Midbrain (tissue), 1 donor: ENCODE data around the gene CHMP4A.

Experiments used
- DNase-seq: peaks from one replicate; lab custom pipeline; 2025; lab: John Stamatoyannopoulos, UW

The CHMP4A gene

DNA sequence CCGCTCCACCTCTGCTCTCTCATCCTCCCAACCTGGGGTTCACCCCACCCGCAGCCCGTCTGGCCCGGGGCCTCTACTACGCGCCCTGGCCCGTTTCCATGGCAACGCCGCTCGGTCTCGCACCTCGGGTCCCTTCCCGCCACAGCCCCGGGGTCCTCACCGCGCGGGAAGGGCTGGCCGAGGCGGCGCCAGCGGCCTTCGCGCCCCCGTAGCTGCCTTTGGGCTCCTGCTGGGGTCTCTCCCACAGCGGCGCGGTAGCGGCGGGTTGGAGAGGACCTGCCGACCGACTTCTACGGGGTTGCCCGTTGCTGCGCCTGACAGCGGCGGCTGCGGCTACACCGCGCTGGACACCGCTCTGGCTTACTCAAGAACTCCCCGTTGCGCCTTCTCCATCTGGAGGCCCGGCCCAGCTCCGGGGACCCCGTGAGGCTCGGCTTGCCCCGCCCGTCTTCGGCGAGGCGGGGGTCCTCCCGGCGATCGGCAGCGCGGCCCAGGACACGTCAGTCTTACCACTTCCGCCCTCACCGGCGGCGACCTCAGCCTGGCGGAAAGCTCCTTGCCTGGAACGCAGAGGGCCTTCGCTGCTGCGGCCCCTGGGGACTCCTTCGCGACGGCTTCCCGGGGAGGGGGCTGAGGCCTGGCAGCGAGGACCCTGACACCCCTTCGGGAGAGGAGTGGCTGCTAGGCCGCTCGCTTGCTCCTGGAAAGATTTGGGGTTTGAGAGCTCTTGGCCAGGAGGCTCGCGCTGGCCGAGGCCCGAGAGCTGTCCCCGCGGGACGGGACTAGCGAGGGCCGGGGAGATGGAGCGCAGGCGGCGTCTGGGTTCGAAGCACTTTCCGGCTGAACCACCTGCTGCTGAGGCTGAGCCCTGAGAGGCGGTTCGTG, 17.9 kb downstream of the CHMP4A start, which contains the start of gene TM9SF1:
TSS of gene TM9SF1 (minus strand) at position 256 of the 885 bp plus-strand sequence. CDS start 422 bp downstream, outside the sequence.
- DNase-seq: peak; percentile 83

DNA sequence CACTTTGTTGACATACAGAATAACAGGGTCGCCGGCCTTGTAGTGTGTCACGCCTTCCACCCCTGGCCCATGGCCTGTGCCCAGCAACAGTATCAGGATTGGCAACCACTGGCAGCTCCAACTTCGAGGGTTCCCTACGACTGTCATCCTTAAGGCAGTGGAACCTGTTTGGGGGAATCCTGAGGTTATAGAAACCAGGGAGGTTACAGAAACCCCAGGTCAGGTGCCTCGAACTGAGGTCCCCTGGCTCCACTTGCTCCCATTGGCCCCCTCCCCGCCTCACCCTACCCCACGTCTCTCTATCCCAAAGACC, 18.5 kb downstream of the CHMP4A start:
- DNase-seq: no peak

DNA sequence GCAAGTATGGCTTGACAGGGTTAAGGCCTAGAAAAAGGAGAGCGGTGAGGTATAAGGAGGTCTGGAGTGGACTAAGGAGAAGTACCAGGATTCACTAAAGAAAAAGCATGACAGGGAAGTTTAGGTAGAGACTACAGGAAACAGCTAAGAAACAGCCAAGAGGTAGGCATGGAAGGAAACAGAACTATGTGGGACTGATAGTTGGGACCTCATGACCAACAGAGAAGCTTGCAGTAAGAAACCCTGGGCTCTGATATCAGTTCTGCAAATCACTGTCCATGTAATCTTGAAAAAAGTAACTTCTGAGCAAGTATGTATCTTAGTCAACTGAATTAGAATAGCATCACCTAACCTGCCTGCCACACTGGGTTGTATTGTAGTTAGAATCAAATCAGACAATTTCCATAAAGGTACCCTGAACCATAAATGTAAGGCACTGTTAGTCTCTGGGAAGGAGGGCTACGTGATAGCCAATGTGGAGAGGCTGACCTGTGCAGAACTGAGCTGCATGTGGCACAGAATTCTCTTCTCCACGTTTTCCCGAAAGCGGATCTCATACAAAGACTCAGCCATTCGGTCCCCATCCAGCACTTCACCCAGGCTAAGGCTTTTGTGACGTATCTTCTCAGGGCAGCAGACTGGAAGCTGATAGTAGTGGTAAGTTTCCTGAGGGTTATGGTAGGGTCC, 19.0 kb downstream of the CHMP4A start:
- no peak for DNase-seq

DNA sequence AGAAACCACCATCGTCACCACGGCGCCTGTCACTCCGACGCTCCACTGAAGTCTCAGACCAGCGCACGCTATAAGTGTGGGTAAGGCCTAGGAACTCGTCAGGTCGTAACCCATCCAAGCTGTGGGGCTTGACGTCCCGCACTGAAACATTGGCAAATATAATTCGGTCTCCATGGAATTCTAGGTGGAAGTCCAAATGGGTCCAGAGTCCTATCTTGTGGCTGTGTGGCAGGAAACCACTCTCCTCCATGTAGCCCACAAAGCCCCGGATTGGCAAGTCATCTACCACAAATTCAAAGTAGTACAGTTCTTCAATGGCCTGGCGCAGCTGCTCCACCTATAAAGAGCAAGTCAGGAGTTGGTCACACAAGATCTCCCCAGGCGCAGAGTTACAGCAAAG, 20.4 kb downstream of the CHMP4A start:
- DNase-seq: no peak

DNA sequence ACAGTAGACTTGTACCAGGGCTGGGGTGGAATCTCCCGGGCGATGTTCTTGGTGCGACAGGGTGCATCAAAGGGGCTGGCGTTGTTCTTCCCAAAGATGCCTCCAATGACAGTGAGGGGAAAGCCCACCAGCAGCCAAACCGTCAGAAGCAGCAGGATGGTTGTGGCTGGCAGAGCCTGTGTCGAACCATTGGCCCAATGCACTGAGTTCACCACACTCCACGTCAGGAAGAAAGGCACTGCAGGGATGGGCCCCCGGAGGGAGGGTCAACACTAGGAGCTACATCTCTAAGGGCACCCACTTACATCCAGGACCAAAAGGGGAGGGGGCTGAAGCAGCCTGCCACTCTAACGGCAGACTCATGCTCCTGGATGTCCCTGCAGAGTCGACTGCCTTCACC, 22.9 kb downstream of the CHMP4A start:
- DNase-seq: no peak

DNA sequence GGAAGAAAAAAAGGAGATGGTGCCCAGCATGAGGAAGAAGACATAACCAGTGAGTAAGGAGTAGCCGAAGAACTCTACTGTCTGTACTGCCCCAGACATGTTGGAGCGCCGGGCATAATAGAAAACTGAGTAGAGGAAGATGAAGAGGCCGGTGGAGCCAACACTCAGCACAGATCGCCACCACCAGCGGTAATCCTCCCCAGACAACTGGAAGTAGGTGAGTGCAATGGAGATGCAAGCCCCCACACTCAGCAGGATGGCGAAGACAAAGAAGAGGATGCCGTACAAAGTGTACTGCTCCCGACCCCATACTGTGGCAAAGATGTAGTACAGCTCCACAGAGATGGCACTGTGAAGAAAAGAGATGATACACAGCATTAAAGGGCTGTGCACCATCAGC, 23.8 kb downstream of the CHMP4A start:
- DNase-seq: no peak

DNA sequence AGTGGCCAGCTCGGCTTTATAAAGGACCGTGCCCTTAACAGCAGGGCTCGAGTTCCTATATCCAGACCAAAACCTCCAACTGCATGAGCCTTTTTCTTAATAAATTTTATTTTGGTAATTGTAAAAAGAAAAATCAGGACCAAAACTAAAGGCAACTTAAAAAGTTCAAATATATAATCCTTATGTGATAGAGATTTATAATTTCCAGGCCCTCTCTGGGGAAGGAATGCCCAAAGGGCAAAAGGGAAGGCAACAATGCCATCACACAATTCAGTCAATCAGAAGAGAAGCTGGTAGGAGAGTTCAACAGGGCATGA, 24.3 kb downstream of the CHMP4A start:
- DNase-seq: no peak

DNA sequence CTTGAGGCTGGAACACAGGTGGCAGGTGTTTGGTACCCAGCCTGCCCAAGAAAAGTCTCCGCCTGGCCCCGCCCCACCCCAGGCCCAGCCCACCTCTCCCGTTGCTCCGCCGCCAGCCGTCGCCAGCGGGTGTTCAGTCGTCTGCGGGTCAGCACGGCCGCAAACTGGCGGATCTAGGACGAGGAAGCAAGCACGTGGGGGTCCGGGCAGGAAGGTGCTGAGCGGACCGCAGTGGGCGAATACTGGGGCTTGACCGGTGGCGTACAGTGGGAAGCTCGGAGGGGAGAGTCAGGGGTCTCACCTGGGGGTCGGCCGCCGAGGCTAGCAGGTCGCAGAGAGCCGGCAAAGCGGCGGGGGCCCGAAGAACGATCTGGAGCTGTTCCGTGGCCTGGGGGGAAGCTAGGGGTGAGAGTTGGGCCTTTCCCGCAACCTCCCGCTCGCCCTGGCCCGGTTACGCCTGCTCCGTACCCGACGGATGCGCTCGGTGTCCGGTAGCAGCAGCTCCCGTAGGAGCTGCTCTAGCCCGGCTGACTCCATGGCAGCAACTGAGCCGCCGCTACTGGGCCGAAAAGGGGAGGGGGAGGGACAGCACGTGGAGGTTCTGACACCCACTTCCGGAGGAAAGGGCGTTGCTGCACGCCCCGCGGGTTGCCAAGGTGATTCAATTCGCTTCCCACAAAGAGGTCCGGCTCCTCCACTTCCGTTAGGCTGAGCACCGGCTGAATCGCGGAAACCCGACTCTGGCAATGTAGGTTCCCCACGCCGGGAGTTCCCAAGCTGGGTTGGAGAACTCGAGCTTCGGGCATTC, 24.8 kb downstream of the CHMP4A start, which contains the start of gene IPO4:
TSS of gene IPO4 (minus strand) at position 566 of the 808 bp plus-strand sequence. CDS start at position 537, 29 bp downstream.
- peak; percentile 98 for DNase-seq

DNA sequence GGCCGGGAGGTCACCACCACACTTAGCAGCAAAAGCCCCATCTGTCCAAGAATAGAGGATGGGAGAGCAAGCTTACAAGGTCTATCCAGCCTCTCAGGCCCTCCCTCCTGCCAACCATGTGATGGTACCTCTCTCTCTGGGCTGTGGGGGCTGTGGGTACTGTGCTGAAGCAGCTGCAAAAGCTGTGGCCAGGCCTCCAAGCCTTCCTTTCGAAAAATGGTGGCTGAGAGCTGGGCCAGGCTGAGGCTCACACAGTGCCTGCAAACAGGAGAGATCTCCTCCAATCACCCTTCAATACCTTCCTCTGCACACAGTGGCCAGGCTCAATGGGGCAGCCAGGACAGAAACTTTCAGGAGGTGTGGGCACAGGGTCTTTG, 25.8 kb downstream of the CHMP4A start:
- no peak for DNase-seq

DNA sequence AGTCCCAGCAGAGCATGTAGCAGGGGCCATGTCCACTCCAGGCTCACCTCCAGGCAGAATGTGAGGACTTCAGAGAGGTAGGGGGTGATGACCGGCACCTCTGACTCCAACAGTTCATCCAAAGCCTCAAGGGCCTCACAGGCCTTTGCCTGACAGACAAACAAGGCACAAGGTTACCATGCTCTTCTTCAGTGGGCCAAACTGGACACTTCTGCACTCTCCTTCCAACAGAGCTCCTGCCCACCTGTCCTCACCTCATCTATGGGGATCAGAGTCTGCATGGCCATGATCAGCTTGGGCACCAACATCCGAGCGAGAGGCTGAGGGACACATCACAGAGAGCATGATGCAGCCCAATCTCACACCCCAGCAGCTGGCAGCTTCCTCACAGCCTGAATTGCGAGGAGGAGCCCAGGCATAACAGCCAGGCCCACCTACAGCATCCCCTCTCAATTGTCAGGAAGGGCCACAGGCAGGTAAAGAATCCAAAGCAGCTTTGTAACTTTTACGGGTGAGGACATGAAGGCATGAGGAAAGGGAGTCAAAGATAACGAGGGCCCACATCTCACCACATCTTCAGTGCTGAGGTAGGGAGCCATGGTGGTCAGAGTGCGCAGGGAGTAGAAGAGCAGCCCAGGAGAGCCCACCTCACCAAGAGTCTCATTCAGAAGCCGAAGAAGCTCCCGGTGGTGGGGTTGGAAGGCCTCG, 26.3 kb downstream of the CHMP4A start:
- DNase-seq: no peak

DNA sequence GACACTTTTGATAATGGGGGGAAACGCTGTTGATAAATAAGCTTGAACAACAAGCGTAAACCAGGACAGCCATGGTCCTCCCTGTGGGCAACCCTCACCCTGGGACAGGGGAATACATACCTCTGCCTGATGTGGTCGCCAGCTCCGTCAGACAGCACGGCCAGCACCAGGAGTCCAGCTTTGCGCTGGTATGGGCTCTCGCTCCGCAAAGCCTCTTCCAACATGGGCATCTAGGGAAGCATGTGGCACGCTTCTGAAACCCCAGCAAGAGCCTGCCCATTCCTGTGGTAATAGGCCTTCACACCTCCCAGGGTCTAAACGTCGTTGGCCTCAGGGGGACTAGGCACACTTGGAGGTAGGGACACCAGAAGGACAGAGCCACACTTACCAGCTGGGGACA, 27.5 kb downstream of the CHMP4A start:
- no peak for DNase-seq

DNA sequence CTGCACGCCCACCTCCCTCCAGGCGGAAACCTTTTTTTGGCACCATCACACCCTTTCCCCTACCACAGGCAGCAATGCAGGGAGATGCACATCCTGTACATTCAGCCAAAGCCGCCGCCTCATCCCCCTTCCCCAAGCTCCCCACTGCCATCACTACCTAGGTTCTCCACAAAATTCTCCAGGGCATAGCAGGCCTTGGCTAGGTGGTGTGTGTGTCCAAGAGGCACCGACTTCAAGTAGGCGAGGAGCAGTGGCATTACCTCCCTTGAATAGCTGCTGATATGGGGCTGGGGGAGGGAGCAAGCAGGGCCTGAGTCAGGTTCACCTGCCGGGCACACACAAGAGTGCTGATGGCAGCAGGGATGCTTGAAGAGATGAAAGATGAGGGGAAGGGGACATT, 28.3 kb downstream of the CHMP4A start:
- DNase-seq: no peak

DNA sequence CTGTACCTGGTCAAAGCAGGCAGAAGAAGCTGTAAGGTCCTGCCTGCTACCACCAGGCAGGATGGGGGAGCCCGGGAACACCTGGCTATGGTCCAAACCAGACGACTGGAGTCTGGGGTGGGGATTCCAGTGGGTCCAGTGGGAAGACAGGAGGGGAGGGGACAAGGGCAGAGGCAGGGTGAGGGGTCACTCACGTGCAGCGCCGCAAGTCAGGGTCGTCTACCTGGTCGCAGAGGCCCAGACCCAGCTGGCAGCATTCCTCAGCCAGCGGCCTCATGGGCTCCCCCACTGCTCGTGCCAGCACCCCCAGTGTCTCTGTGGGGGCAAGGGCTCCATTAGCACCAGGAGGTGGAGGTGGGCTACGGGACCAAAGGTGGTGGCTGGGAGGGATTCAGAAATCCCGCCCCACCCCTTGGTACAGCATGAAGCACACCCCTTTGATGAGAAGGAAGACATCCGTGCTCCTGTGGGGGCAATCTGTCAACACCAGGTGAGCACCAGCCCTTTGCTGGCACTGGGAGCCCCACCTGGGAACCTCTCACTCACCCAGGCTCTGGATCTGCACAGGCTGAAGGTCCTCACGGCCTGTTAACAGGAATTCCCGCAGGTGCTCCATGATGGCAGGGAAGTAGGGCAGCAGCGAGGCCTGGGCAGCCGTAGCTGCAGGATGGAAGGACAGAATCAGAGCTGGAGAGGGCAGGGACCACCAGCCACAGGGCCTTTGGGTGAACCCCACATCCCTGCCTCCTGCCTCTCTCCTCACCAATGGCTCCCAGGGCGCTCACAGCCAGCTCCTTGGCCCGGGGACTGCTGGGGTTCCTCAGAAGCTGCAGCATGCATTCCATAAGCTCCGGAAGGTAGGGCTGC, 29.0 kb downstream of the CHMP4A start:
- no peak for DNase-seq

DNA sequence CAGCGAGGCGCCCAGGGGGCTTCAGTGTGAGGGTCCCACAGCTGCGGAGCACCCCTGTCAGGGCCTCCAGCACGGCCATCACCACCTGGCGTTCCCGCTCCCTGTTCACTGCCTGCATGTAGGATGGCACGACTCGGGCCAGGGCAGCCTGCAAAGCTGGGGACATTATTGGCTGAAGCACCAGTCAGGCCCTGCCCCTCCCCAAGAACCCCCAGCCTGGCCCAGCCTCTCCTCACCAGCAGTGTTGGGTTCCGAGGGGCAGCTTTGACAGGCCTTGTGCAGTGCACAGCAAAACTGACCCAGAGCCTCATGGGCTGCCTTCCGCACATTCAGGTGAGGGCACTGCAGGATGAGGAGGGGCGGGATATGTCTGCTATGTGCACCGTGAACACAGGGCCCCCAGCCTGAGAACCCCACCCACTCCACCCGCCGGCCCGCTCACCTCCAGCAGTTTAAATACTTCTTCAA, 30.2 kb downstream of the CHMP4A start:
- no peak for DNase-seq

DNA sequence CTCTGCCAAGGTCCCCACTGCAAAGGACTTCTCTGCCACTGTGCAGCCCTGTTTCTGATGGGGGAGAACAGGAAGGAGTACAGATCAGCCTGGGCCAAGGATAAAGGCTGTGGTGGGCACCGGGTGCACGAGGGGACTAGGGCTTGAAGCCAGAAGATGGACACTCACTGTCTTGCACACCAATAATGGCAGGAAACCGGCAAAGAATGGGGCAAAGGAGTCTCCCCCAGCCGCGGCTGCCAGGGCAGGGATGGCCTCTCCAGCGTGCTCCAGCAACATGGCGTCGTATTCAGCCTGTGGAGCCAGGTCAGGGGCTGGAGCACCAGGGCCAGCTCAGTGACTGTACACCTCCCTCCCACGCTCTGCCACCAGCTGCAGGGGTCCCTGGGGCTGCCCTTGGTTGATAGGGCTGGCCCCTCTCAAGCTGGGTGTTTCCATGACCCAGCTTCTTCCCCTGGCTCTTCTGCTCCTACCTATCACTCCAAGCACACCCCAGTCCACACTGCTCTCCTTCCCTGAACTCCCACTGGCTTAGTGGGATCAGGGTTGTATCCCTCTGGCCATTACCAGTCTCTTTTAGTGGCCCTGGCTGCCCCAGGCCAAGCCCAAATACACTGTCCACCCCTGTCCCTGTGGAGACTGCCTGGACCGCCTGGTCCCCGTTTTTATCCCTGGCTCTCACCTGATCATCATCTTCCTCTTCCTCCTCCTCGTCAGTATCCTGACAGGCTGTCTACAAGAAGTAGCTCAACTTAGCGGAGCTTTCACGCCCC, 31.0 kb downstream of the CHMP4A start:
- no peak for DNase-seq

DNA sequence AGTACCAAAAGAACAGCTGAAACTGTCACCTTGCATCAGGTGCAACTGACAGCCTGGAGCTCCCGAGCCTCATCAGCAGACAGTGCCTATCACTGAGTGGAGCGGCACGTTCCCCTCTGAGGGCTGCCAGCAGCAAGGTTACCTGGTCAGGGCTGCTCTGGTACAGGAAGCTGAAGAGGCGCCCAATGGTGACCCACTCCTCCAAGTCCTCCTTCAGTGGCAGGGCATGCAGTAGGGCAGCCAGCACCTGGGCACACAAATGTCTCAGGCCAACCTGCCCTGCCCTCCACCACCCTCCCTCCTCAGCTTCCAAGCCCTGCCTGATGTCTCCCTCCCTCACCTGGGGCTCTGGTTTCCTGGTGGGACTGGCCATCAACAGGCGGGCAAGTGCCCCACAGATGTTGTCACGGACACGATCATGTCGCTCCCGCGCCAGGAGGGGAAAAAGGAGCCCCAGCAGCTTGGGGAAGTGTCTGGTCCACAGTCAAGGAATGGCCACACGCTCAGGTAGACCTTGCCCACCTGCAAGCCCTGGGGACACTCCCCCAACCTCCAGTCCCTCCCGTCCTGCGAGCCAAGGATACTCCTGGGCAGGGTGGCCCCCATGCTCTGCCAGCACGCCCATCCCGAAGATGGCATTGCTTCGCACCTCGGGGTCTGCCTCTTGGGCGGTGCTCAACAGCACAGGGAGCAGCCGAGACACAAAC, 31.8 kb downstream of the CHMP4A start:
- no peak for DNase-seq

DNA sequence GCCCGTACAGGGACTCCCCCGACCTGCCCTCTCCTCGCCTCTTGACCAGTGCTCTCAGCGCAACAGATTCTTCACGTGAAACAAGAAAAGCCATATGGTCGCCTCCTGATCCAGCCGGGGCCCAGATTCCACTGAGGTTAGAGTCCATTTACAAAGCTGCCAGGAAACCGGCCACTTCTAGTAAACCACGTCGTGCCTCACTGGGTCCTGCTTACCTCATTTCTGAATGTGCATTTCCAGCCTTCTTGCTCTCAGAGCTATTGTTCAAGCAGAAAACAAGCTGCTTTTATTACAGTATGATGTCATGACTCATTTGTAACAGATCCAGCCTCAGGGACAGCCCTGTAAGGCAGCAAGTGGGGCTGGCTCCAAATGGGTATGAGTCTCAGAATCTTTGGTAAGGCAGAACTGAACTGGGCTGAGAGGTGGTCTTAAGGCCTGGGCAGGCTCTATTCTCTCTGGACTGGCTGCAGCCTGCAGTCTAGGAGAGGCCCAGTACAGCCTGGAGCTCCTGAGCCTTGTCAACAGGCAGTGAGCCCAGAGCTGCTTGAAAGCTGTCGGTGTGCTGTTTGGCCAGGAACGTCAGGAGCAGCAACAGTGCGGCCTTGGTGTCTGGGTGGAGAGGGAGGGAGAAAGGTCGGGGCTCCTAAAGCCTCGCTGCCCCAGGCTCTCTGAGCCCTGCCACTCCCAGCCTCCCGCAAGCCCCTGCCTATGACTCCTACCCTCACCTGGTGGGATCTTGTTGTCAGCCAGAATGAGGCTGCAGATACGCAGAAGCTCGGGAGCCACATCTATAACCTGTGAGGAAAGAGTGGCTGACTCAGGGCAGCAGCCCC, 33.1 kb downstream of the CHMP4A start:
- peak; percentile 40 for DNase-seq

DNA sequence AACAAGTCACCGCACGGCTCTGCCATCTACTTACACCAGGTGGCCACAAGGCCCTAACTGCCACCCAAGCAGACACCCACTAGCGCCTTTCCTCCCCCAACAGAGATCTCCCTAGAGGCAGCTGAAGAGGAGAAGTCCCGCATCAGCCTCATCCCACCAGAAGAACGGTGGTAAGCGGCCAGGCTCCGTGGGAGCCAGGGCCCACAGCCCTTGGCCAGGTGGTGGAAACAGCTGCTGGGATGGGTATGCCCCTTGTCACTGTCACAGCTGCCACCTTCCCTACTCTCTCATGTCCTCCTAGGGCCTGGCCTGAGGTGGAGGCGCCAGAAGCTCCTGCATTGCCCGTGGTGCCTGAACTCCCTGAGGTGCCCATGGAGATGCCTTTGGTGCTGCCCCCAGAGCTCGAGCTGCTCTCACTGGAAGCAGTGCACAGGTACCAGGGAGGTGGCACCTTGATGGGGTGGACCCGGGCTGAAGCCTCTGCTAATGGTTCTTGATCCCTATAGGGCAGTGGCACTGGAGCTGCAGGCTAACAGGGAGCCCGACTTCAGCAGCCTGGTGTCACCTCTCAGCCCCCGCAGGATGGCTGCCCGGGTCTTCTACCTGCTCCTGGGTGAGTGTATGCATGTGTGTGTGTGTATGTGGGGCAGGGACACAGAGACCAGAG, 33.9 kb downstream of the CHMP4A start:
- no peak for DNase-seq
